OCI-LY1 (cell line): ENCODE data around the gene FER1L5.

Experiments
- EZH2 ChIP-seq: fragments of 200-600 bp; sonication (generic), shearing (Covaris generic); IDR thresholded peaks from 2 replicates; pipeline ENCODE4 v1.8.0; 2017; ENCODE audit warnings: borderline replicate concordance, mixed run types, mild to moderate bottlenecking, antibody characterized with exemption, low read length, moderate library complexity, mixed read lengths
- TF ChIP-seq, protein P1 (sequence below): fragments of 200-600 bp; sonication (generic), shearing (Covaris generic); IDR thresholded peaks from 2 replicates; pipeline ENCODE4 v1.5.1; 2017; ENCODE audit warnings: mild to moderate bottlenecking, antibody characterized with exemption, low read length, moderate library complexity, mixed read lengths

DNA sequence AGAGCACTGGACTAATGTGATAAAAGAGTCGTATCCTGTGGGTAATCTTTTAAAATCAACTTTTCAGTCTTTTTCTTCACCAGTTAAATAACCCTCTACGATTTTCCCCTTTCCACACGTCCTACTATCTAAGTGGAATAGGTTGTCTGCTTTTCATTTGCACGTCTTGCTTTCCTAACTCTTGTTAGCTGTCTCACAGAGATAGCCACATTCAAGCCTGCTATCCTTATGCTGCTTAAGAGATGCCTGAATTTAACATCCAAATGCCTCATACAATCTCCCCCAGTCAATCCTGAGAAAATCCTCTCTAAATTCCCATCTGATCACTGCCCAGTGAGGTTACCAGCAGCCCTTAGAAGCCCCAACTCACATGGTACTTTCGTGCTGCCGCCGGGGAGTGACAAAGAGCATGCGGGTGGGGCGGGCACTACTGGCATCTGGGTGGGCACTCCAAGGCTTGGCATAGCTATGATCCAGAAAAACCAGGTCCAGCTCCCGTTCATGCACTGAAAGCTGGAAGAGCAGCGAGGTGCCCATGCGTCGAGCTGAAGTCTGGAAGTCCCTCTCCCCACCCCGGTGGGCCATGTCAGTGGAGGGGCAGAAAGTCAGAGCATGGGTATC lies 5.9 kb upstream of the FER1L5 start:
- TF ChIP-seq, protein P1, sequence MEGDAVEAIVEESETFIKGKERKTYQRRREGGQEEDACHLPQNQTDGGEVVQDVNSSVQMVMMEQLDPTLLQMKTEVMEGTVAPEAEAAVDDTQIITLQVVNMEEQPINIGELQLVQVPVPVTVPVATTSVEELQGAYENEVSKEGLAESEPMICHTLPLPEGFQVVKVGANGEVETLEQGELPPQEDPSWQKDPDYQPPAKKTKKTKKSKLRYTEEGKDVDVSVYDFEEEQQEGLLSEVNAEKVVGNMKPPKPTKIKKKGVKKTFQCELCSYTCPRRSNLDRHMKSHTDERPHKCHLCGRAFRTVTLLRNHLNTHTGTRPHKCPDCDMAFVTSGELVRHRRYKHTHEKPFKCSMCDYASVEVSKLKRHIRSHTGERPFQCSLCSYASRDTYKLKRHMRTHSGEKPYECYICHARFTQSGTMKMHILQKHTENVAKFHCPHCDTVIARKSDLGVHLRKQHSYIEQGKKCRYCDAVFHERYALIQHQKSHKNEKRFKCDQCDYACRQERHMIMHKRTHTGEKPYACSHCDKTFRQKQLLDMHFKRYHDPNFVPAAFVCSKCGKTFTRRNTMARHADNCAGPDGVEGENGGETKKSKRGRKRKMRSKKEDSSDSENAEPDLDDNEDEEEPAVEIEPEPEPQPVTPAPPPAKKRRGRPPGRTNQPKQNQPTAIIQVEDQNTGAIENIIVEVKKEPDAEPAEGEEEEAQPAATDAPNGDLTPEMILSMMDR: no peak
- TF ChIP-seq EZH2: no peak
